GM21619 (cell line): ENCODE data around the gene OR2A7.
"Not testable (repeated sequence)": the region's sequence is repeated elsewhere in the genome, so short reads cannot be mapped to it uniquely, and the experiment has no call there.

ENCODE experiments used
- ATAC-seq: cut with Tn5 transposase; IDR thresholded peaks from one replicate; pipeline ENCODE4 v1.9.1; 2021; ENCODE audit not compliant: unreplicated experiment

The OR2A7 gene

DNA sequence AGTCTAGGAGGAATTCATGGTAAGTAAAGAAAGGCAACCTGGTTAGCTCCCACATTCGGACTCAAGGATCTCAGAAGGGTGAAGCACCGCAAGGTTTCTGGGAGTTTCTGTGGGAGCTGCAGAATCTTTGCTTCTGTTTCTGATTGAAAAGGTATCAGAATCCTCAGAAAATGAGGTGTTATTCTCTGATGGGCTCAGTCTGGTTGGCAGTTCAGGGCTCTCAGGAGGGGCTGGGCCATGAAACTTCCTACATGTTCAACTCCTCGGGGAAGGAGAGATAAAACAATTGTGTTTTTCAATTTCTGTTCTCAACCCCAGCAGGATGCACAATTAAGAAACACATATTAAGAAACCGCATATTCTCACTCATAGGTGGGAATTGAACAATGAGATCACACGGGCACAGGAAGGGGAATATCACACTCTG, 9.1 kb downstream of the OR2A7 start:
- no peak for ATAC-seq

DNA sequence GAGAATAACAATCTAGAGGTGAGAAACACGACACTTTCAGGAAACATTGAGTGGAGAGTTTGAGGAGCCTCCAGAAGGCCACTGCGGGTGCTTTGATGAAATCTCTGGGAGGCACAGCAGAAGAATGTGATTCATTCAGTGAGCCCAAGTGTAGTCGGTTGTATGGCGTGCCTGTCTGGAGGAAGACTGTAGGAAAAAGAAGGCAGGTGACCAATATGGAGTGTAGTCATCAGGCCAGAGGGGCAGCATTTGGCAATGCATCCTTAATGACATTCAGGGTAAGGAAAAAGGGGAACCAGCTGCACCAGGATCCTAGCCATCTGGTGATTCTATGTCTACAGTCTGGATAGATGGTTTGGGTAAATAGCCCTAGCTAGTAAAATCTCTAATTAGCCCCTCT, 12.3 kb downstream of the OR2A7 start:
- not testable (repeated sequence) for ATAC-seq

DNA sequence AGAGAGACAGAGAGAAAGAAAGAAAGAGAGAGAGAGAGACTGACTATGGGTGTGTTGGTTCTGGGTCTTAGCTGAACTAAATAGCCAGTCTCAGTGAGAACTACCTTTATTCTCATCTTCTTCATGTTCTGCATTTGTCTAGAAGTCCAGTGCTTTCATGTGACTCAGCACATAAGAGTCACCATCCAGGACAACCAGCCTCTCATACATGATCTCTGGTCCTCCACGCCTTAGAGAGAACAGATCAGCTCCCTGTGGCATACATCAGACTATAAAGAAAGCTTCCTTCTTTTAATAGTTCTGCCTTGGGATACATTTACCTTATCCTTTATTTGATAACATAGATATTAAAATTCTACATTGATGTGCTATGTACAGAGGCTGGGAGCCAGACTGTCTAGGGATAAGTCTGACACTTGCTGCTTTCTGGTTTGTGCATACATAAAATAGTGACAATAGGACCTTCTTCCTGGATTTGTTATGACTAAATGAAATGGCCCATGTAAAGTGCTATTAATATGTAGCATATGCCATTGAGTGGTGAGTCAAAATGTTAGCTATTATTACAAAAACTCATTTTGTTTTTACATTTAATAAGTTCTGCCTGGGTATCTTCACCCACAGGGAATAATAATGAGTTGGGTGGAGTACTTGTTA, 16.8 kb downstream of the OR2A7 start:
- ATAC-seq, result not testable (repeated sequence)

DNA sequence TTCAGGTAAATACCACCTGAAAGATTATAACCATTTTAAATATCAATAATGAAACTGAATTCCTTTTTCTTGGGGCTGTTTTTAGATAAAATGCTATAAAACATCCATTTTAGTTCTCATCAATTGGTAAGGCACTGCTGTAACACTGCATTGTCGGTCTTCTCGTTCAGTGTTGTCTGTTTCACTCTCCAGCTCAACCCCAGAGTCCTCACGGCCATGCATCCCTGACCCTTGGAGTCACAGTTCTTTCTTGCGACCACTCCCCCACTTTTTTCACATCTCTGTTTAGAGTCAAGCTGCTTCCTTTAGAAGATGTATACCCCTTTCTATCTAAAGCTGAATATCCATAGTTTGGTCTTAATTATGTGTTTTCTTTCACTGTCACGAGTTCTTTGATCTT, 17.6 kb downstream of the OR2A7 start:
- ATAC-seq, result not testable (repeated sequence)

DNA sequence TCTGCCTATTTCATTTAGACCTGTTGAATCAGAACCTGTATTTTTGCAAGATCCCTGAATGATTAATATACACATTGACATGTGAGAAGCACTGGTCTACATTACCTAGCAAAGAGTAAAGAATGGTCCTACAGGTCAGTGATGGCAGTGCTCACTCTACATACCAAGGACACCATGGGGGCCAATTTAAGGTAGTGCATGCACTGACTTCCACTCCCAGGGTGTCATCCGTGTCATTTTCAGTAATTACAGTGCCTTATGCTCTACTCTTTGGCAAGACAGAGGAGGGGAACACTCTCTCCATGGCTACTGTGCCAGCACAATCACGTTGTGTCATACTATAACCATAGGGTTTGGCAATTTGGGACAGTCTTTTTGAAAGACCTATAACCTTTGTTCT, 19.2 kb downstream of the OR2A7 start:
- not testable (repeated sequence) for ATAC-seq

DNA sequence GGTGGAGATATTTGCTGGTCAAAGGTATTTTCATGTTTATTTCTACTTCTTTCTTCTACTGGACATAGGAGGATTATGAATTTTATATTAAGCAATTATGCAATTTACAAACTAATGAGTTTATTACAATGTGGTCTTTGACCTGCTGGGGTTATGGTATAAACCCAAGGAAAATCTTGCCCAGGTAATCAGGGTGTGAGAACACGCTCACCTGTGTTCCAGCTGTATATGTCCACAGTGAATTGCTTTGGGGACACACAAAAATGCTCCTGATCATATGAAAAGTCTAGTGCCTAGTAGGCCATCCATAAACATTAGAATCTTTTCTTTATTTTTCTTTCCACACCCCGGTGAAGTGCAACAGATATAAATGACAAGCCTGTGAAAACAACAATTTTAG, 25.2 kb downstream of the OR2A7 start, which contains the start of gene OR2A42:
Gene OR2A42, minus strand, starts transcription at position 241 of the 400 bp plus-strand sequence. CDS start 6,762 bp downstream, outside the sequence.
- ATAC-seq, result not testable (repeated sequence)

DNA sequence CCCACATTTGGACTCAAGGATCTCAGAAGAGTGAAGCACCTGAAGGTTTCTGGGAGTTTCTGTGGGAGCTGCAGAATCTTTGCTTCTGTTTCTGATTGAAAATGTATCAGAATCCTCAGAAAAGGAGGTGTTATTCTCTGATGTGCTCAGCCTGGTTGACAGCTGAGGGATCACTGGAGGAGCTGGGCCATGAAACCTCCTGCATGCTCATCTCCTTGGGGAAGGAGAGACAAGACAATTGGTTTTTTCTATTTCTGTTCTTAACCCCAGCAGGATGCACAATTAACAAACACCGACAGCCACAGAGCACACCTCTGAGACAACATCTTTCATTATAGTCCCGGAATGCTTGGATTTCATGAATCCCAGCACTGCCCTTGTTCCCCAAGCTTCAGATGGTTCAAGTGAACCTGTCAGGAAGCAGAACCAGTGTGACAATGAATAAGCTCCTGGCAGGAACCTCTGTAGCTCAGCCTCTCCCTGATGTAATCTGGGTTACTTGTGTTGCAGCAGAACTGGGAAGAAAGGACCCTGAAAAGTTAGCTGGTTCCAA, 26.0 kb downstream of the OR2A7 start:
- not testable (repeated sequence) for ATAC-seq

DNA sequence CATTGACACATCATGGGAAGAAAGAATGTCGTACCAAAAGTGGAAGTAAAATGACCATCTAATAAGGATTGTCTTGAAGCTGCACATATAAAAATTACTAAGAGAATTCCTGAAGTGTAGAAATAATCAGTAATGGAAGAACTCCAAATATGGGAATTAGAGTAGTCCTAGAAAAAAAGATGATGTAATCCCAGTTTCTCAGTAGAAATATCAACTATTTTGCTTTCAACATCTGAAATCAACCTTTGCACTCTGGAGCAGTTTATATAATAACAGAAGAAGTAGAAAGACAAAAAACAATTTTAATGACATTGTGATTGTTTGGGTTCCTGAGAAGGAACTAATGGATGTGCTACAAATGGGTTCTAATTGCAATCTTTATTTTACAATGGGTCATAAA, 31.6 kb downstream of the OR2A7 start:
- ATAC-seq, result not testable (repeated sequence)

DNA sequence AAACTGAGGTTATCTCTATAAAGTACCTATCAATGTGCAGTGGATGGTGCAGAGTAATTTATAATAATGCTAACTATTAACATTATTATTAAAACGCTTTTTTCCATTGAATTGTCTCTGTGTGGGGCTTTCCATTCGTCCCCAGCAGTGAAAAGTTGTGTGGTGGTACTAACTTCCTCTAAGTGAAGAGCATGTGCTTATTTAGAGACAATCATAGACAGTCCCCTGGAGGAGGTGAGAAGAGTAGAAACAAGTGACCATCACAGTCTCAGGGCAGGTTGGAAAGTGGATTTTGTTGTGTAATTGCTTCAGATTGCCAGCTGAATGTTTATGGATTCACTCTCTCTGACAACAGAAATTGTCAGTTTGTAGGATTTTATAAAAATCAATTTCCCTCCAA, 33.6 kb downstream of the OR2A7 start:
- not testable (repeated sequence) for ATAC-seq

DNA sequence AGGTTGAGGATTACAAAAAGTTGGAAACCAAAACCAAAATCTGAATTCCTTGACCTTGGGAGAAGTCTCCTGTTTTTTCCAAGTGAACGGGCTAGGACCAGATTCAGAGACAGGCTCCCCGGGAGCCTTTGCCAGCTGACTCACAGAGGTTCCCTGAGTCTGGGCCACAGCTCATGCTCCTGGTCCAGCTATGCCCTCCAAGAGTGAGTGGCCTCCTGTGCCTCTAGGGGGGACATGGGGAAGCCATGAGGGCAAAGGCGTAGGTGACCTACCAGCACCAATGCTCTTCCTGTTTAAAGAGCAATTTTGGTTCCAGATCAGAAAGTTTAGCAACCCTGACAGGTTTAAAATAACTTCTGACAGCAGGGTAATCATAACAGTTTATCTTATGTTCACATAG, 35.8 kb downstream of the OR2A7 start:
- ATAC-seq, result not testable (repeated sequence)

DNA sequence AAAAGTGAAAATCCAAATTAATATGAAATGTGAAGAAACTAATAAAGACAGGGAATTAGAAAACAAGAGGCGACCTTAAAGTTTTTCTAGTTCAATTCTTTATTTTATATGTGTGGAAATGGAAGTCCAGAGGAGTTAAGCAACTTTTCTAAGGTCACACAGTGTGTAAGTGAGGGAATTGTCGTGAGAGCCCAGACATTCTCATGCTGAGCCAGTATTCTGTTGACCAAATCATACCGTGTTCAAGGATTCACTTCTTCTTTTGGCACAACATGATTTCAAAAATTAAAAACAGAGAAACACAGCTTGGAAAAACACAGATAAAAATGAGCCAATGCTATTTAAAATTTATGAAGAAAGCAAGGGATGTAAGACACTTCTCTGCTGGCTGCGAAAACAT, 37.7 kb downstream of the OR2A7 start:
- not testable (repeated sequence) for ATAC-seq

DNA sequence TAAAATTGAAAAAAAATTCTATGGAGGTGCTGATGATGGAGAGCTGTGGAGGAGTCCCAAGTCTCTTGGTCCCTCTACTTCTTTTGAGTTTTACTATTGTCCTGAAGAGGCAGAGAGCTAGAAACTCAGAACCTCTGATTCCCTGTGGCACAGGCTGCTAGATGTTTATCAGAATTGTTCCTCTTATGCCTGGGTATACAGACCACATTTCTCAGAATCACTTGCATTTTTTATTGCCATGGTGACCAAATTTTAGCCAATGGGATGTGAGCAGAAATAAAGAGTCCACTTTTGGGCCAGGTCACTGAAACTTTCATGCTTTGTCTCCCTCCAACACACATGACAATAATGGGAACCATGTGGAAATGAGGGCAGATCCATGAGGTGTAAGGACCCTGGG, 40.9 kb downstream of the OR2A7 start:
- not testable (repeated sequence) for ATAC-seq

DNA sequence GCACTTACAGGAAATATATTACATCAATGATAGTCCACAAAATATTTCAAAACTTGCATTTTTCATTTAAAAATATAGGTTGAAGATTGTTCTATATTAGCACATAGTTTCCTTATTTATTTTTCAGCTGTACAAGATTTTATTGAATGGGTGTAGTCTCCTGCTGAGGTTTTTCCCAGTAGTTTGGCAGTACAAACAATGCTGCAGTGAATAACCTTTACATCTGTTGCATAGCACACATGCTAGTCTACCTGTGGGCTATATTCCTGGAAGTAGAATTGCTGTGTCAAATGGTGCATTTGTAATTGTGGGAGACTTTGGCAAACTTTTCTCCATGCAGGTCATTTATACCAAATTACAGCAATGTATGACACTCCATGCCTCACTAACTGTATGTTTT, 44.1 kb downstream of the OR2A7 start:
- ATAC-seq, result not testable (repeated sequence)

DNA sequence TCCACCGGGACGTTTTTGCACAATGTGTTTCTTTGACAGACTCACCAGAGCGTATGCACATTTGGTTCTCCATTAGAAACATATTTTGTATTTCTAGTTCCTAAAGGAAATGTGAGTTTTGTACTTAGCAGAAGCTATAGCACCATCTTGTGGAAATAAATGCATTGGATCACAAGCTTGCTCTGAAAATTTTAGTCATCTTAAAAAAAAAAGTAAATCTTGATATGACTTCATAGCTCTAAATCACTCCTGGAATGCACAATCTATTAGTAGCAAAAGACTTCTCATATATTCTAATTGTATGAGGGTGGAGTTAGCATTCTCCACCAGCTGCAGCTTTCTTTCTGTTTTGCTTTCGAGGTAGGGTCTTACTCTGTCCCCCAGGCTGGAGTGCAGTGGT, 45.4 kb downstream of the OR2A7 start:
- peak; percentile 43 for ATAC-seq

DNA sequence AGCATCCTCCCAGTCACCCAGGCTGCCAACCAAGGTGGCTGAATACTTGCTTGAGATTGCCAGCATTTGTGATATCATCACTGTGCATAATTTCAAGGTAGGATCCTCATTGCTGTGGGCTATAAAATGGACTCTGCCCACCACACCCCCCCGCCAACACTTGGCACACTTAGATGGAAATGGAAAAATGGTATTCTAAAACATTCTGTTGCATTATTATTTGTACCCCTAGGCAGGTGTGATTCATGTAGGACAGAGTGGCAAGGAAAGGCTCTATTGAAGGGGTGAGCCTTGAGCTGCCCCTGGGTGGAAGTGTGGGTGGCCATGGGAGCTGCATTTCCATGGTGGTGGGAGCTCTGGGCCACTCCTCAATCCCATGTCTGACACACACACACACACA, 46.0 kb downstream of the OR2A7 start:
- not testable (repeated sequence) for ATAC-seq

DNA sequence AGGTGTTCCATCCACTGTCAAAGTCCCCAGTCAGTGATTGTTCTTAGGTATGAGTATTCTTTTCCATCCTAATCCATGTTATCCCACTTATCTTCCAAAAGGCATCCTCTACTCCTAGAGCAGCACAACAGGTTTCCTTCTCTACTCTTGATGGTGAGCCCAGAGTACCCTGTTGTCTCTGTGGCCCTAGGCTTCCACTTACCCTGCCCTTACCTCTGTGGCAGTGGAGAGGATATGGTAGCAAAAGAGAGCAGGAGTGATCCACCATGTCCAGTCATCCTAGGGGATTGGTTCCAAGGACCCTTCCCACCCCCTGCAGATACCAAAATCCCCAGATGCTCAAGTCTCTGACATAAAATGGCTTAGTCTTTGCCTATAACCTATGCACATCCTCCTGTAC, 47.4 kb downstream of the OR2A7 start:
- ATAC-seq, result not testable (repeated sequence)
